SH-SY5Y (cell line): ENCODE data around the gene IFT172.

Source experiments
- GATA2 ChIP-seq: IDR thresholded peaks from 2 replicates; pipeline ENCODE4 v1.6.1; 2011; ENCODE audit warnings: mild to moderate bottlenecking, low read depth, low read length
- GATA3 ChIP-seq: IDR thresholded peaks from 2 replicates; pipeline ENCODE4 v1.6.1; 2011; ENCODE audit warnings: low read depth, mild to moderate bottlenecking, low read length, moderate library complexity

The IFT172 gene

GRCh38 chr2:27446057-27446456 lies 43.5 kb downstream of the IFT172 start:
- no peak for TF ChIP-seq GATA2
- no peak for TF ChIP-seq GATA3

- no peak for TF ChIP-seq GATA2
- no peak for TF ChIP-seq GATA3
Observed at GRCh38 chr2:27445615-27446014, 43.9 kb downstream of the IFT172 start.

GRCh38 chr2:27445155-27445554 lies 44.4 kb downstream of the IFT172 start:
- no peak for TF ChIP-seq GATA2
- no peak for TF ChIP-seq GATA3

GRCh38 chr2:27442920-27443282 lies 46.6 kb downstream of the IFT172 start:
- no peak for TF ChIP-seq GATA3

GRCh38 chr2:27441958-27442919 lies 47.3 kb downstream of the IFT172 start, which contains the start of gene KRTCAP3:
Gene KRTCAP3, plus strand, starts transcription at chr2:27442381. Its CDS starts 32 bp downstream, at chr2:27442413.
- TF ChIP-seq GATA3 (no peak), GATA2 (no peak)

DNA sequence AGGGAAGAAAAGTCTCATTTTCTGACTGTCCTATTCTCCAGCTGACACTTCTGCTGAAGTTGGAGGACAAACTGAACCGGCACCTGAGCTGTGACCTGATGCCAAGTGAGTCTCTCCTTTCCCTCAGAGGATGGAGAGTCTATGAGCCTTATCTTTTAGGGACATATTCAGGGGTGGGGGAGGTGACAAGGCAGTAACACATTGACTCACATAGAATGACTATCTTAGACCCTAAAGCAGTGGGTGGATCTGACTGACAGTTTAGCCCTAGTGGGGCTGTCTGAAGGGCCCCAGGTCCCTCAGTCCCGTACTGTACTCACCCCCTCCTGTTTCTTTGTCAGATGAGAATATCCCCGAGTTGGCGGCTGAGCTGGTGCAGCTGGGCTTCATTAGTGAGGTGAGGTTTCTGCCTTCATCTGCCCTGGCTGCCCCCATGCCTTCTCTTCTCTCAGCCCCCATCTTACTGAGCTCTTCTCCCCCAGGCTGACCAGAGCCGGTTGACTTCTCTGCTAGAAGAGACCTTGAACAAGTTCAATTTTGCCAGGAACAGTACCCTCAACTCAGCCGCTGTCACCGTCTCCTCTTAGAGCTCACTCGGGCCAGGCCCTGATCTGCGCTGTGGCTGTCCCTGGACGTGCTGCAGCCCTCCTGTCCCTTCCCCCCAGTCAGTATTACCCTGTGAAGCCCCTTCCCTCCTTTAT lies 48.2 kb downstream of the IFT172 start:
- no peak for TF ChIP-seq GATA3

DNA sequence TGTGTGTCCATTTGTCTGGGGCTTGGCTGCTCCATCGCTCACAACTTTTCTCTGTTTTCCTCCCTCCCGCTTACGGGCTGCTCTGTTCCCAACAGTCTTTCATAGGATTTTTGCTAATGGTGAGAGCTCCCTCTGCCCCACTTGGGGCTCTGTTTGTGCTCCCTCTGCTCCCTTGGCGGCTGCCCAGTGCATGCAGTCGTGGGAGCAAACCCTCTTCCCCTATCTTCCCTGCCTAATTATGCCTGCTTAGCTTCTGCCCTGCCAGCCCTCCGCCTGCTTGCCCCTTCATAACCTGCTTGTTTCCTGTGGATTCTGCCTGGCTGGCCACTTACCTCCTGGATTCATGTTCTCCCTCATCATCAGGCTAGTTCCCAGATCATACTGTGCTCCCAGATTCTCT lies 53.9 kb downstream of the IFT172 start:
- TF ChIP-seq GATA2 (no peak), GATA3 (no peak)

- no peak for TF ChIP-seq GATA2
- TF ChIP-seq GATA3 = no peak
Observed at GRCh38 chr2:27431395-27431794, 58.1 kb downstream of the IFT172 start.

- TF ChIP-seq GATA2 = no peak
- no peak for TF ChIP-seq GATA3
Observed at GRCh38 chr2:27428978-27429541, 60.5 kb downstream of the IFT172 start.

- no peak for TF ChIP-seq GATA2
- no peak for TF ChIP-seq GATA3
Observed at GRCh38 chr2:27428213-27428977, 61.1 kb downstream of the IFT172 start, which contains the start of gene NRBP1. Gene NRBP1, plus strand, starts transcription at chr2:27428631. Its CDS starts 4,643 bp downstream, at chr2:27433274.

GRCh38 chr2:27427863-27428212 lies 61.7 kb downstream of the IFT172 start:
- TF ChIP-seq GATA3 (no peak), GATA2 (no peak)

DNA sequence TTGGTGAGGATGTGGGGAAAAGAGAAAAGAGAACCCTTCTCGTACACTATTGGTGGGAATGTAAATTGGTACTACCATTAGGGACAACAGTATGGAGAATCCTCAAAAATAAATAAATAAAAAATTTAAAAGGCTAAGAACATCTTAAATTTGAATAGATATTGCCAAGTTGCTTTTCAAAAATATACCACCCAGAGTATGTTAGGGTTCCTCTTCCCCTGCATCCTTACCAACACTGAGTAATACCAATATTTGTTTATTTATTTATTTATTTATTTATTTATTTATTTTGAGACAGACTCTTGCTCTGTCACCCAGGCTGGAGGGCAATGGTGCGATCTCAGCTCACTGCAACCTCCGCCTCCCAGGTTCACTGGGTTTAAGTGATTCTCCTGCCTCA lies 66.6 kb downstream of the IFT172 start:
- no peak for TF ChIP-seq GATA3
- no peak for TF ChIP-seq GATA2

DNA sequence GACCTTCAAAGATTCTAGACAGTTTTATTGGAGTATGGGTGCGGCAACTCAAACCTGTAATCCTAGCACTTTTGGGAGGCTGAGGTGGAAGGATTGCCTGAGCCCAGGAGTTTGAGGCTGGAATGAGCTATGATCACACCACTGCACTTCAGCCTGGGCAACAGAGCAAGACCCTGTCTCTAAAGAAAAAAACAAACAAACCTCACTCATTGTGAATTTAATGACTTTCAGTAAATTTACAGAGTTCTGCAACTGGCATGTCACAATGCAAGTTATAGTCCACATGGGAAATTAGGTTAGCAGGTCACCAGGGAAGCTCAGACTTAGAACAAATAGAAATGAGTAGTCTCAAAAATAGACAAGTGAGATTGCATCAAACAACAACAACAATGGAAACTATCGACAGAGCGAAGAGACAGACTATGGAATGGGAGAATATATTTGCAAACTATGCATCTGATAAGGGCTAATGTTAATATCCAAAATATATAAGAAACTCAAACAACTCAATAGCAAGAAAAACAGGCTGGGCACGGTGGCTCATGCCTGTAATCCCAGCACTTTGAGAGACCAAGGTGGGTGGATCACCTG lies 67.8 kb downstream of the IFT172 start:
- TF ChIP-seq GATA2 = no peak
- no peak for TF ChIP-seq GATA3
